HG03521 (cell line): ENCODE data around the gene S100A1.
"Not testable (repeated sequence)": the region's sequence is repeated elsewhere in the genome, so short reads cannot be mapped to it uniquely, and the experiment has no call there.

Source experiments
- ATAC-seq: cut with Tn5 transposase; IDR thresholded peaks from one replicate; pipeline ENCODE4 v1.9.1; 2021; ENCODE audit warnings: mild to moderate bottlenecking, moderate library complexity; ENCODE audit not compliant: unreplicated experiment

S100A1 gene

DNA sequence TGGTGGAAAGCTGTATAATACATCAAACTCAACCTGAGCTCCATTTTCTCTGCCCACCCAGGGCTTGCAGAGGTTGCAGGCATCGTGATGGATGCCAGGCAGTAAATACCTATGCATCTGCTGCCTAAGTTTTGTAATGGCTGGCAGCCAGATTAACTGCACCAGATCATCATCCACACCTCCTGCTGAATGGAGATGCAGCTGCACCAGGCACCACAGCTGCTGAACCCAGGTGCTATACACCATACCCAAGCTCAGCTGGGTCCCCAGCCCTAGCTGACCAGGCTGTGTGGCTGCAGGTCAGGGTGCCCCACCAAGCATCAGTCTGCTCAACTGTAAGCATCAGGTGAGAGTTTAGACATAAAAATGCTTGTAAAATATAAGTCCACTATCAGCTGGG lies 23.5 kb downstream of the S100A1 start:
- ATAC-seq = no peak

DNA sequence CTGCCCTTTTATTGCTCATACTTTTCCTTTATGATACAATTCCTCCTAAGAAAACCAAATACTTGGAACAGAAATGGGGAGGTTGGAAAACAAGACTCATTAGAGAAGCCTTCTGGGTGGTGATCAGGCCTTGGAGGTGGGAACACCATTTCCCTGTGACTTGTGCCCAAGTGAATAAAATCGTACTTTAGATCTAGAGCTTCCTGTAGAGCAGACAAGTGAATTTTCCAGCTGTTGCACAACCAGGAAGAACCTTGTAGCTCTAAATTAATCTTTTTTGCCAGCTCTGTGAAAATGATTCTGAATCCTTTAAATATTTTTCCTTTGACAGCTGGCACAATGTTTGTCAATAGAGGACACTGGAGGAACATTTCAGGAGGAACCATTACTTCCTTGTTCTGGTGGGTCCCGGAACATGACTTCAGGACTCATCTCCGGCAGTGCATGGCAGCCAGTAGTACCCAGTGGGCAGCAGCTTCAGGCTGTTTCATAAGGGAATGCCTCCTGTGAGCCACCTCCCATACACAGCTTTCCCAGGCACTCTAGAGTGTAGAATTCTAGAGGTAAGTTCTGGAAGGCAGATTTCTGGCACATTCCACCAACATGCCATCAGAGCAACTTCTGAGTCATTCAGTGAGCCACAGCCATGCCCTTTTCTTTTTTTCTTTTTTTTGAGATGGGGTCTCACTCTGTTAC lies 24.7 kb downstream of the S100A1 start:
- no peak for ATAC-seq

GRCh38 chr1:153655333-153655732 lies 27.1 kb downstream of the S100A1 start:
- ATAC-seq = no peak

DNA sequence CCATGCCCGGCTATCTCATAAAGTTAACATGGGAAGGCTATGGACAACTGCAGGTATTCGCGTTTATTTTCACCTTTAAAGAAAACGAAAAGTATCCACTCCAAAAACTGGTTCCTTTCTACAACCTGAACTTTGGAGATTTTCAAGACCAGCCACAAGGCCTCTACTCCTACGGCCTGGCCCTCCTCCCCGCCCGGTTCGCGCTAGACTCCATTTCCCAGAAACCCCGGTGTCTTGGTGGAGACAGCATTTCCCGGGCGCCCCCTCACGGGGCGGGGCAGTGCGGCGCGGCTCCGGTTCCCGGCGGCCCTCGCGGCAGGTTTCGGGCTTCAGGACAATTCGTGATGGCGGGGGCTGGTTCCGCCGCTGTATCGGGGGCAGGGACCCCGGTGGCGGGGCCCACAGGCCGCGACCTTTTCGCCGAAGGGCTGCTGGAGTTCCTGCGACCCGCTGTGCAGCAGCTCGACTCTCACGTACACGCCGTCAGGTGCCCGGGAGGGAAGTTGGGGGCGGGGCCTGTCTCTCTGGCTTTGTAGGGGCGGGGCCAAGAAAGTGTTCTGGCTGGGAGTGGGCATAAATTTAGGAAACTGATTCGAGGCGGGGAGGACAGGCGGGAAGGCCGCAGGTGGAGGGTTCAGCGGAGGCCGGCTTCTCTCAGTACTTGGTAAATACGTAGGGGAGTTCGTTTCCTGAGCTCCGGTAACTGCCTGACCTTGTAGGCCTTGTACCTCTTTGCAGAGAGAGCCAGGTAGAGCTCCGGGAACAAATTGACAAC lies 30.4 kb downstream of the S100A1 start, which contains the start of gene SNAPIN:
Gene SNAPIN (plus strand): TSS at position 304 of the 775 bp plus-strand sequence. CDS start 41 bp downstream, at position 345.
- peak; percentile 92 for ATAC-seq

GRCh38 chr1:153659175-153659534 lies 30.9 kb downstream of the S100A1 start:
- no peak for ATAC-seq

- no peak for ATAC-seq
These were observed 31.4 kb downstream of the S100A1 start for GRCh38 chr1:153659656-153660055.

- ATAC-seq = no peak
These were observed 33.0 kb downstream of the S100A1 start for GRCh38 chr1:153661111-153661708.

GRCh38 chr1:153662269-153662668 lies 34.0 kb downstream of the S100A1 start:
- ATAC-seq = no peak

DNA sequence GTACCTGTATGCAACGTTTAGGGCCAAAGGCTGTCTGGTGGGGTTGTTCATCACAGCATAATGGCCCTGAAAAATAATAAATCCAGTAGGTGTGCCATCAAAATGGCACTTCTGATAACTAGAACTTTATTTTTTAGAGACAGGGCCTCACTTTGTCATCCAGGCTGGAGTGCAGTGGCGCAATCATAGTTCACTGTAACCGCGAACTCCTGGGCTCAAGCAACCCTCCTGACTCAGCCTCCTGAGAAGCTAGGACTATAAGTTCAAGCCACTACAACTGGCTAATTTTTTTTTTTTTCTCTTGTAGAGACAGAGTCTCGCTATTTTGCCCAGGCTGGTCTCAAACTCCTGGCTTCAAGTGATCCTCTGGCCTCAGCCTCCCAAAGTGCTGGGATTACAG lies 35.0 kb downstream of the S100A1 start:
- no peak for ATAC-seq

GRCh38 chr1:153667439-153667838 lies 39.2 kb downstream of the S100A1 start:
- no peak for ATAC-seq

DNA sequence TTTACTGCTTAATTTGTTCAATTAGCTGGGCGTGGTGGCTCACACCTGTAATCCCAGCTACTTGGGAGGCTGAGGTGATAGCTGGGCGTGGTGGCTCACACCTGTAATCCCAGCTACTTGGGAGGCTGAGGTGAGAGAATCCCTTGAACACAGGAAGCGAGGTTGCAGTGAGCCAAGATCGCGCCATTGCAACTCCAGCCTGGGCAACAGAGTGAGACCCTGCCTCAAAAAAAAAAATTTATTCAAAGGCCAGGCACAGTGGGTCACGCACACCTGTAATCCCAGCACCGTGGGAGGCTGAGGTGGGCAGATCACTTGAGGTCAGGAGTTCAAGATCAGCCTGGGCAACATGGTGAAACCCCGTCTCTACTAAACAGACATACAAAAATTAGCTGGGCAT lies 40.4 kb downstream of the S100A1 start:
- not testable (repeated sequence) for ATAC-seq

DNA sequence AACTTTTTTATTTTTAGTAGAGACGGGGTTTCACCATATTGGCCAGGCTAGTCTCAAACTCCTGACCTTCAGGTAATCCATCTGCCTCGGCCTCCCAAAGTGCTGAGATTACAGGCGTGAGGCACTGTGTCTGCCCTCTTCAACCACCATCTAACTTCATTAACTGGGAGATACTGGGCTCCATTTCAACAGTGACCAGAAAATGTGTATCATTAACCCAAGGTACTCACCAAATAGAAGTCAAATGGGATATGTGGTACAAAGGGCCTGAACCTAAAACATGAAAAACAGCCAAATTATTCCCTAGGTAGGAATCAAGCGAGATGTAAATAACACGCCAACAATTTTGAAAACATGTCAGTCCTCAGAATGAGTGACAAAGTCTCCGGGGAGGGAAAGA lies 41.4 kb downstream of the S100A1 start:
- ATAC-seq = no peak

GRCh38 chr1:153670257-153670858 lies 42.1 kb downstream of the S100A1 start:
- ATAC-seq = peak; percentile 3

GRCh38 chr1:153670859-153671627 lies 42.8 kb downstream of the S100A1 start, which contains the start of gene ILF2:
Gene ILF2, minus strand, starts transcription at chr1:153670993. Its CDS starts 71 bp downstream, at chr1:153670922.
- peak; percentile 93 for ATAC-seq

GRCh38 chr1:153671628-153672353 lies 43.6 kb downstream of the S100A1 start:
- peak; percentile 11 for ATAC-seq

DNA sequence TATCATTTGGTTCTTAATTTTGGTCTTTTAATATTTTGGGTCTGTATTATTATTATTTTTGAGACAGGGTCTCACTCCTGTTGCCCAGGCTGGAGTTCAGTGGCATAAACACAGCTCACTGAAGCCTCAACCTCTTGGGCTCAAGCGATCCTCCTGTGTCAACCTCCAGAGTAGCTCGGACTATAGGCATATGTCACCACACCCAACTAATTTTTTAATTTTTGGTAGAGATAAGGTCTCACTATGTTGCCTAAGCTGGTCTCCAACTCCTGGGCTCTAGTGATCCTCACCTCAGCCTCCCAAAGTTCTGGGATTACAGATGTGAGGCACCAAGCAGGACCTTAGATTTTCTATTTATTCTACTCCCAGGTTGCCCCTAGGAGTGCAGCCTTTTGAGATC lies 45.3 kb downstream of the S100A1 start:
- ATAC-seq = no peak

- no peak for ATAC-seq
These were observed 49.7 kb downstream of the S100A1 start for GRCh38 chr1:153677718-153678518.

GRCh38 chr1:153678519-153679336 lies 50.5 kb downstream of the S100A1 start, which contains the start of gene NPR1:
Gene NPR1, plus strand, starts transcription at chr1:153678688. Its CDS starts 421 bp downstream, at chr1:153679109.
- ATAC-seq = no peak
